Suprapubic skin (tissue), 4 donors: ENCODE measurements around the gene ELP5. TPM values are rescaled to one million over a fixed set of nuclear protein-coding genes. Genes with fewer than 3 reads are reported as not detected.

Experiments used
- DNase-seq, 2 donors: peaks; one replicate each; pipeline ENCODE4 v3.0.0-alpha.2; 2019; ENCODE audit warnings: low spot score in 2 of 2
- H3K27ac ChIP-seq: fragments of 200-600 bp; sonication (generic); one replicate; pipeline ENCODE4 v1.5.1; 2019
- H3K27me3 ChIP-seq: fragments of 200-600 bp; sonication (generic); one replicate; pipeline ENCODE4 v1.5.1; 2019
- H3K36me3 ChIP-seq: fragments of 200-600 bp; sonication (generic); one replicate; pipeline ENCODE4 v1.5.1; 2019
- H3K4me1 ChIP-seq: fragments of 200-600 bp; sonication (generic); one replicate; pipeline ENCODE4 v1.5.1; 2019
- H3K4me3 ChIP-seq: fragments of 200-600 bp; sonication (generic); one replicate; pipeline ENCODE4 v1.5.1; 2019; ENCODE audit warnings: mild to moderate bottlenecking
- H3K9me3 ChIP-seq: fragments of 200-600 bp; sonication (generic); one replicate; pipeline ENCODE4 v1.5.1; 2019
- CTCF ChIP-seq, 2 donors: fragments of 200-600 bp in 1 of 2; fragments of 450-650 bp in 1 of 2; sonication (generic) in 1 of 2; IDR thresholded peaks; one replicate each; pipeline ENCODE4 v1.5.1; 2016 to 2019; ENCODE audit warnings: antibody characterized with exemption in 2 of 2, mild to moderate bottlenecking in 1 of 2, moderate library complexity in 1 of 2
- EP300 ChIP-seq: sonication (generic); formaldehyde crosslinking; IDR thresholded peaks from one replicate; pipeline ENCODE4 v1.6.1; 2017; ENCODE audit warnings: antibody characterized with exemption
- POLR2A ChIP-seq, 2 donors: fragments of 450-650 bp; IDR thresholded peaks; one replicate each; pipeline ENCODE4 v1.6.1; 2017; ENCODE audit warnings: antibody characterized with exemption in 2 of 2, mild to moderate bottlenecking in 2 of 2, moderate library complexity in 2 of 2
- POLR2AphosphoS5 ChIP-seq, 3 donors: sonication (generic); formaldehyde crosslinking; IDR thresholded peaks; one replicate each; pipeline ENCODE4 v1.6.1; 2017; ENCODE audit warnings: antibody characterized with exemption in 3 of 3
- WGBS: methylation state at CpG from one replicate; pipeline ENCODE4 v1.1.5; 2018; 5-methylcytosine and 5-hydroxymethylcytosine counted together
- total RNA-seq, 4 donors: library from RNA; depleted of rRNA; stranded (reverse); fragments of >200 nt; gene quantifications; one replicate each; pipeline ENCODE4 v1.1.0, GENCODE V29; 2016

The ELP5 gene
- total RNA-seq, 4 donors from 2014 or later, result 13.6 to 29.7 (median 20.3) TPM

- H3K4me1 ChIP-seq, result peaks cover 73% of the 10 kb centered on the region
- 83% methylated on average over 6 of the region's 6 CpGs for WGBS
- no peaks in the 10 kb centered on the region for H3K27me3 ChIP-seq
Observed at GRCh38 chr17:7236808-7237207, 15.2 kb upstream of the ELP5 start.

GRCh38 chr17:7237266-7237760 is 14.7 kb upstream of the ELP5 start:
- WGBS, result 19% methylated on average over 6 of the region's 6 CpGs
- peak in 1 of 2 donors; percentile 72 for DNase-seq
- no peaks in the 10 kb centered on the region for H3K27me3 ChIP-seq
- peaks cover 9% of the 10 kb centered on the region for H3K36me3 ChIP-seq
- peak overlapping the region; percentile 97 for H3K4me3 ChIP-seq
- no peaks in the 10 kb centered on the region for H3K9me3 ChIP-seq
- peak overlapping the region; percentile 95 for H3K27ac ChIP-seq
- TF ChIP-seq CTCF (IDR thresholded peaks at IDR 0.05), result no peak
- no peak for TF ChIP-seq POLR2AphosphoS5 (IDR thresholded peaks at IDR 0.05)
- TF ChIP-seq EP300, result no peak
- no peak for TF ChIP-seq POLR2A (IDR thresholded peaks at IDR 0.05)
- H3K4me1 ChIP-seq, result peaks cover 68% of the 10 kb centered on the region

More at GRCh38 chr17:7236808-7237207, 15.2 kb upstream of the ELP5 start:
- no peaks in the 10 kb centered on the region for H3K9me3 ChIP-seq
- H3K4me3 ChIP-seq, result no peak overlapping the region
- H3K27ac ChIP-seq, result peak overlapping the region; percentile 95
- no peak for DNase-seq
- TF ChIP-seq EP300, result no peak
- no peak for TF ChIP-seq POLR2A (IDR thresholded peaks at IDR 0.05)
- TF ChIP-seq POLR2AphosphoS5 (IDR thresholded peaks at IDR 0.05), result no peak
- TF ChIP-seq CTCF (IDR thresholded peaks at IDR 0.05), result no peak
- H3K36me3 ChIP-seq, result peaks cover 9% of the 10 kb centered on the region

GRCh38 chr17:7237761-7238419 is 14.1 kb upstream of the ELP5 start:
- TF ChIP-seq CTCF (IDR thresholded peaks at IDR 0.05) (no peak), POLR2AphosphoS5 (IDR thresholded peaks at IDR 0.05) (no peak), EP300 (no peak), POLR2A (IDR thresholded peaks at IDR 0.05) (no peak)
- peak overlapping the region; percentile 97 for H3K4me3 ChIP-seq
- peak overlapping the region; percentile 95 for H3K27ac ChIP-seq
- H3K36me3 ChIP-seq, result peaks cover 9% of the 10 kb centered on the region
- peaks cover 62% of the 10 kb centered on the region for H3K4me1 ChIP-seq
- under 1% methylated on average over 17 of the region's 73 CpGs for WGBS
- DNase-seq, result peak; percentile 88 to 90
- H3K9me3 ChIP-seq, result no peaks in the 10 kb centered on the region
- no peaks in the 10 kb centered on the region for H3K27me3 ChIP-seq

GRCh38 chr17:7238420-7239090 is 13.5 kb upstream of the ELP5 start:
- peaks cover 9% of the 10 kb centered on the region for H3K36me3 ChIP-seq
- TF ChIP-seq POLR2AphosphoS5 (IDR thresholded peaks at IDR 0.05) (no peak), CTCF (IDR thresholded peaks at IDR 0.05) (no peak), EP300 (no peak), POLR2A (IDR thresholded peaks at IDR 0.05) (no peak)
- no peak for DNase-seq
- H3K4me1 ChIP-seq, result peaks cover 60% of the 10 kb centered on the region
- WGBS, result 1% methylated on average over 34 of the region's 39 CpGs
- no peaks in the 10 kb centered on the region for H3K9me3 ChIP-seq
- peak overlapping the region; percentile 95 for H3K27ac ChIP-seq
- no peaks in the 10 kb centered on the region for H3K27me3 ChIP-seq
- peak overlapping the region; percentile 97 for H3K4me3 ChIP-seq
